Urothelium cell line (cell line): ENCODE results near the gene C1orf94.

Experiments
- DNase-seq: peaks from one replicate; pipeline ENCODE4 v3.0.0; 2011; ENCODE audit warnings: low spot score, mixed read lengths
- FAIRE-seq: peaks from 2 replicates; lab custom pipeline; 2011; peaks lifted over from hg19 to GRCh38; lab: Jason Lieb, UNC

Gene C1orf94

GRCh38 chr1:34176830-34177603 is at the start of gene C1orf94:
TSS of gene C1orf94 (plus strand) at chr1:34176907. CDS start at chr1:34177790, 883 bp downstream.
- FAIRE-seq (no peak), DNase-seq (no peak)

GRCh38 chr1:34127006-34128000 is 49.4 kb upstream of the C1orf94 start:
- FAIRE-seq (no peak), DNase-seq (no peak)

GRCh38 chr1:34128186-34128889 is 48.4 kb upstream of the C1orf94 start:
- no peak for DNase-seq
- FAIRE-seq: no peak

- FAIRE-seq (no peak), DNase-seq (no peak)
These were observed 47.1 kb upstream of the C1orf94 start for GRCh38 chr1:34129630-34130029.

- FAIRE-seq (no peak), DNase-seq (no peak)
These were observed 46.4 kb upstream of the C1orf94 start for GRCh38 chr1:34130306-34130705.

- FAIRE-seq (no peak), DNase-seq (no peak)
These were observed 45.1 kb upstream of the C1orf94 start for GRCh38 chr1:34131396-34132160.

GRCh38 chr1:34132161-34132420 is 44.6 kb upstream of the C1orf94 start:
- DNase-seq (no peak), FAIRE-seq (no peak)

- FAIRE-seq (no peak), DNase-seq (no peak)
These were observed 39.3 kb upstream of the C1orf94 start for GRCh38 chr1:34137411-34137810.

GRCh38 chr1:34140011-34140676 is 36.6 kb upstream of the C1orf94 start:
- FAIRE-seq (no peak), DNase-seq (no peak)

GRCh38 chr1:34143975-34144374 is 32.7 kb upstream of the C1orf94 start:
- no peak for DNase-seq
- FAIRE-seq: no peak

- no peak for FAIRE-seq
- no peak for DNase-seq
These were observed 31.9 kb upstream of the C1orf94 start for GRCh38 chr1:34144766-34145165.

GRCh38 chr1:34147301-34147700 is 29.4 kb upstream of the C1orf94 start:
- no peak for DNase-seq
- FAIRE-seq: no peak

GRCh38 chr1:34149501-34149900 is 27.2 kb upstream of the C1orf94 start:
- DNase-seq (no peak), FAIRE-seq (no peak)

GRCh38 chr1:34153246-34153645 is 23.5 kb upstream of the C1orf94 start:
- FAIRE-seq: no peak
- DNase-seq: no peak

GRCh38 chr1:34155860-34156259 is 20.8 kb upstream of the C1orf94 start:
- DNase-seq (no peak), FAIRE-seq (no peak)

GRCh38 chr1:34156739-34157138 is 20.0 kb upstream of the C1orf94 start:
- DNase-seq (no peak), FAIRE-seq (no peak)

GRCh38 chr1:34162852-34163766 is 13.6 kb upstream of the C1orf94 start:
- FAIRE-seq (peak; percentile 82), DNase-seq (peak; percentile 90)

GRCh38 chr1:34163792-34164731 is 12.6 kb upstream of the C1orf94 start:
- no peak for FAIRE-seq
- DNase-seq: peak; percentile 33
